ENCODE measurements around the gene CDH2.

- TF ChIP-seq CTCF (IDR thresholded peaks at IDR 0.05) (no peak), POLR2A (IDR thresholded peaks at IDR 0.05) (no peak)
Observed at GRCh38 chr18:28181616-28182015, 4.7 kb upstream of the CDH2 start.

All from lower leg skin (tissue), 3 donors.